Thyroid gland (tissue), 4 donors: ENCODE results near the gene VAMP4. TPM values are rescaled to one million over a fixed set of nuclear protein-coding genes. Genes with fewer than 3 reads are reported as not detected.

ENCODE experiments used
- DNase-seq, 2 donors: peaks; one replicate each; pipeline ENCODE4 v3.0.0-alpha.2; 2019
- H3K27ac ChIP-seq, 3 donors: fragments of 200-600 bp; sonication (generic); 1 replicate in 2 of 3; 2 replicates in 1 of 3; pipeline ENCODE4 v1.5.1; 2016 to 2019; ENCODE audit warnings: mild to moderate bottlenecking in 1 of 3, moderate library complexity in 1 of 3
- H3K27me3 ChIP-seq: fragments of 200-600 bp; sonication (generic); one replicate; pipeline ENCODE4 v1.5.1; 2019
- H3K36me3 ChIP-seq, 2 donors: fragments of 200-600 bp; sonication (generic); one replicate each; pipeline ENCODE4 v1.5.1; 2016 to 2019
- H3K4me1 ChIP-seq, 2 donors: fragments of 200-600 bp; sonication (generic); one replicate each; pipeline ENCODE4 v1.5.1; 2017 to 2019
- H3K4me3 ChIP-seq, 3 donors: fragments of 200-600 bp; sonication (generic); replicated peaks in 1 of 3; 1 replicate in 2 of 3; 2 replicates in 1 of 3; pipeline ENCODE4 v1.5.1; 2016; ENCODE audit warnings: mild to moderate bottlenecking in 1 of 3
- H3K9me3 ChIP-seq: fragments of 200-600 bp; sonication (generic); one replicate; pipeline ENCODE4 v1.5.1; 2017
- POLR2A ChIP-seq, 2 donors: fragments of 450-650 bp; IDR thresholded peaks; one replicate each; pipeline ENCODE4 v1.6.1; 2017; ENCODE audit warnings: antibody characterized with exemption in 2 of 2, mild to moderate bottlenecking in 2 of 2, moderate library complexity in 1 of 2
- WGBS, 2 donors: methylation state at CpG; one replicate each; pipeline ENCODE4 v1.1.5; 2017; 5-methylcytosine and 5-hydroxymethylcytosine counted together
- intact Hi-C: fragments of 100-400 bp; cut with DNase I; formaldehyde crosslinking; loops from one replicate; pipeline ENCODE4 v1.15.1; 2023
- total RNA-seq, 4 donors: library from RNA; depleted of rRNA; stranded (reverse); fragments of >200 nt; gene quantifications; one replicate each; pipeline ENCODE4 v1.2.3, GENCODE V29; 2016
- TF ChIP-seq, protein P1 (sequence below), 6 experiments: fragments of 200-600 bp in 3 of 6; fragments of 450-650 bp in 3 of 6; sonication (generic) in 3 of 6; IDR thresholded peaks; one replicate each; pipeline ENCODE4 v1.5.1; 2016 to 2019; ENCODE audit warnings: antibody characterized with exemption in 6 of 6, mild to moderate bottlenecking in 2 of 6, inconsistent platforms in 1 of 6, moderate library complexity in 1 of 6

Gene VAMP4
- total RNA-seq, 4 donors from 2014 or later: 16.3 to 23.2 (median 17.8) TPM

DNA sequence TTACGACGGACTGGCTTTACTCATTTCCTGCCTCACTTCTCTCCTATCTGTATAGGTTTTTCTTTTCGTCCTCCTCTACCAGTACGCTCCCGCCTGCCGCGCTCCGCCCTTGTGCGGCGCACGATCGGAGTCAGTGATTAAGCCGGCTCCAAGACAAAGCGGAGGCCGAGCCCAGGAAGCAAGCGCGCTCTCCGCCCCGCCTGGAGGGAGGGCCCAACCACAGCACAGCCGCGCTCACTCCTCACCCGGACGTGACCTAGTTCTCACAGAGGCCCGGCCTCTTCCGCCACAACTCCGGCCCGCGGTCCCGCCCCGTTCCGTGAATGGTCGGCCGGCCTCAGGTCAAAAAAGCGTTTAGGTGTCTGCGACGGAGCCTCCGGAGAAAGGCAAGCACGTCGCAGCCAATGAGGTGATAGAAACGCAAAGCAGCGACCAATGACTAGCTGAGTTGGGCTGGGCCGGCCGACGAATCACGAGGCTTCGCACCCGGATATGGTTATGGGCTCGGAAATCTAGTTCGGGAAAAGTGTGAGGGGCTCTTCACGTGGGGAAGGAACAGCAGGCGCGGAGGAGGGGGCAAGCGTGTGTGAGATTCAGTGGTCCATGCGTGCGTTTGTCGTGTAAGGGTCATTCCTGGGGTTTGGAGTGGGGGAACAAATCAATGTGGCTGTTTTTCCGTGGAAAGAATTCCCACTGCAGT is 39.5 kb upstream of the VAMP4 start, which contains the start of gene METTL13:
TSS of gene METTL13 (plus strand) at position 485 of the 700 bp plus-strand sequence. CDS start 308 bp downstream, outside the sequence.
- WGBS, 2 donors: 0 to 1% methylated on average over 38 to 55 of the region's 57 CpGs
- H3K4me1 ChIP-seq: peaks cover 5 to 10% of the 10 kb centered on the region in 2 donors
- H3K27ac ChIP-seq: peak within 1 kb of the TSS; percentile 37 to 83 (median 82)
- H3K27me3 ChIP-seq: no peaks in the 10 kb centered on the region
- intact Hi-C loops: no loop called here
- peak; percentile 99 for DNase-seq
- peaks cover 12 to 21% of the 10 kb centered on the region in 2 donors for H3K36me3 ChIP-seq
- peak within 1 kb of the TSS; percentile 59 to 77 (median 68) for H3K4me3 ChIP-seq
- H3K9me3 ChIP-seq: no peaks in the 10 kb centered on the region
- peak in 1 of 2 donors; percentile 96 for TF ChIP-seq POLR2A (IDR thresholded peaks at IDR 0.05)
- TF ChIP-seq, protein P1, sequence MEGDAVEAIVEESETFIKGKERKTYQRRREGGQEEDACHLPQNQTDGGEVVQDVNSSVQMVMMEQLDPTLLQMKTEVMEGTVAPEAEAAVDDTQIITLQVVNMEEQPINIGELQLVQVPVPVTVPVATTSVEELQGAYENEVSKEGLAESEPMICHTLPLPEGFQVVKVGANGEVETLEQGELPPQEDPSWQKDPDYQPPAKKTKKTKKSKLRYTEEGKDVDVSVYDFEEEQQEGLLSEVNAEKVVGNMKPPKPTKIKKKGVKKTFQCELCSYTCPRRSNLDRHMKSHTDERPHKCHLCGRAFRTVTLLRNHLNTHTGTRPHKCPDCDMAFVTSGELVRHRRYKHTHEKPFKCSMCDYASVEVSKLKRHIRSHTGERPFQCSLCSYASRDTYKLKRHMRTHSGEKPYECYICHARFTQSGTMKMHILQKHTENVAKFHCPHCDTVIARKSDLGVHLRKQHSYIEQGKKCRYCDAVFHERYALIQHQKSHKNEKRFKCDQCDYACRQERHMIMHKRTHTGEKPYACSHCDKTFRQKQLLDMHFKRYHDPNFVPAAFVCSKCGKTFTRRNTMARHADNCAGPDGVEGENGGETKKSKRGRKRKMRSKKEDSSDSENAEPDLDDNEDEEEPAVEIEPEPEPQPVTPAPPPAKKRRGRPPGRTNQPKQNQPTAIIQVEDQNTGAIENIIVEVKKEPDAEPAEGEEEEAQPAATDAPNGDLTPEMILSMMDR (IDR thresholded peaks at IDR 0.05): no peak

DNA sequence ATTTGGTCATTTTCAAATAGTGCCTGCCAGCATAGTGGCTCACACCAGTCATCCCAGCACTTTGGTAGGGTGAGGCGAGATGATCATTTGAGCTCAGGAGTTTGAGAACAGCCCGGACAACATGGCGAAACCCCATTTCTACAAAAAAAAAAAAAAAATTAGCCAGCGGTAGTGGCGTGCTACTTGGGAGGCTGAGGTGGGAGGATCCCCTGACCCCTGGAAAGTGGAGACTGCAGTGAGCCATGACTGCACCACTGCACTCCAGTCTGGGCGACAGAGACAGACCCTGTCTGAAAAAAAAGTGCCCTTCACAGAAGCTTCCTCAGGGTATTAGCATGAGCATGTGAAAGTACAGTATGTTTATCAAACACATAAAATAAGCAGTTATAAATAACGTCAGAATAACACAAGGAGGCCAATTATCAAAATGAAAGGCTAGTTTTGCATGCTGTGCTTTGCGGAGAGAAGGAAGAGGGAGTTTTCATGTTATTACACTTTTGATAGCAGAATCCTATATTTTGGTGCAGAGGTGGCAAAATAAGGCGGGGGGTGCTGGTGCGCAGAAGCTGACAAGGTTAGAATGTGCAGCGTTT is 38.8 kb upstream of the VAMP4 start:
- H3K4me3 ChIP-seq: peak overlapping the region in 2 of 3 donors; percentile 33 to 34
- 42 to 43% methylated on average over 11 of the region's 11 CpGs for WGBS, 2 donors
- H3K27ac ChIP-seq: peak overlapping the region; percentile 37 to 83 (median 82)
- H3K4me1 ChIP-seq: peaks cover 5 to 10% of the 10 kb centered on the region in 2 donors
- intact Hi-C loops: no loop called here
- H3K9me3 ChIP-seq: no peaks in the 10 kb centered on the region
- peaks cover 7 to 14% of the 10 kb centered on the region in 2 donors for H3K36me3 ChIP-seq
- no peak for DNase-seq
- H3K27me3 ChIP-seq: no peaks in the 10 kb centered on the region
- TF ChIP-seq, protein P1 (IDR thresholded peaks at IDR 0.05): no peak
- no peak for TF ChIP-seq POLR2A (IDR thresholded peaks at IDR 0.05)

DNA sequence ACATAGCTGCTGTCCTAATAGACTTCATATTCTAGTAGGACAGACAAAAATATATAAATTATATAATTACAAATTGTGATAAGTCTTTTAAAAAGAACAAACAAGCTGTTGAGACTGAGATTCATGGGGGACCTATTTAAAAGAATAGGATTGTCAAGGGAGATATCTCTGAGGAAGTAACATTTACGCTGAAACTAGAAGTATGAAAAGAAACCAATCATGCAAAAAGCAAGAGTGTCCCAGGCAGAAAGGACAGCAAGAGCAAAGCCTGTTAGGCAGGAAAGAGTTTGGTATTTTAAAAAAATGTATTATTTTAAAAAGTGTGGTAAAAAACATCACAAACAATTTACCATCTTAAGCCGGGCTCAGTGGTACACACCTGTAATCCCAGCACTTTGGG is 30.4 kb upstream of the VAMP4 start:
- Histone ChIP-seq H3K9me3 (no peaks in the 10 kb centered on the region), H3K4me3 (no peak overlapping the region), H3K4me1 (no peaks in the 10 kb centered on the region), H3K27me3 (no peaks in the 10 kb centered on the region), H3K27ac (no peak overlapping the region), H3K36me3 (no peaks in the 10 kb centered on the region)
- no peak for DNase-seq
- intact Hi-C loops: no loop called here
- no peak for TF ChIP-seq POLR2A (IDR thresholded peaks at IDR 0.05)
- TF ChIP-seq, protein P1 (IDR thresholded peaks at IDR 0.05): no peak
- 91 to 92% methylated on average over 2 of the region's 2 CpGs for WGBS, 2 donors

DNA sequence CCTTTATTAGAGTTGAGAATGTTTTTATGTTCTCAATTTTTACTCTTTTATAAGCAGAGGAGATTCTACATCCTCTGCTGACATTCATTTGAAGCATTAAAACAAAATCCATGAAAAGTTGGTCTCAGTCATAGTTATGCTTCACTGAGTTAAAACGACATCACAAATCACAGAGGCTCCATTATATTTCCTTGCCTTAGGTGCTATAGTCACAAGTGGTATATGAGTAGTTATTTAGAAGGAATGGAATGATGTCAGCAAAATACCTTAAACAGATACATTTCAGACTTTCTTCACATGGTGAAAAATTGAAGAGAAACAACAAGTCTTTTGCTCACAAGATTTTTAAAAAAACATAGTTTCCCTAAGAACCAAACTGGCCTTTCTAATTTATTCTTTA is 27.9 kb upstream of the VAMP4 start:
- no peaks in the 10 kb centered on the region for H3K9me3 ChIP-seq
- no peak for DNase-seq
- H3K27me3 ChIP-seq: no peaks in the 10 kb centered on the region
- H3K27ac ChIP-seq: no peak overlapping the region
- no peak overlapping the region for H3K4me3 ChIP-seq
- intact Hi-C loops: no loop called here
- no peaks in the 10 kb centered on the region for H3K36me3 ChIP-seq
- WGBS, 2 donors: 17 to 45% methylated on average over 1 of the region's 1 CpG
- no peaks in the 10 kb centered on the region for H3K4me1 ChIP-seq
- TF ChIP-seq, protein P1 (IDR thresholded peaks at IDR 0.05): no peak
- no peak for TF ChIP-seq POLR2A (IDR thresholded peaks at IDR 0.05)

DNA sequence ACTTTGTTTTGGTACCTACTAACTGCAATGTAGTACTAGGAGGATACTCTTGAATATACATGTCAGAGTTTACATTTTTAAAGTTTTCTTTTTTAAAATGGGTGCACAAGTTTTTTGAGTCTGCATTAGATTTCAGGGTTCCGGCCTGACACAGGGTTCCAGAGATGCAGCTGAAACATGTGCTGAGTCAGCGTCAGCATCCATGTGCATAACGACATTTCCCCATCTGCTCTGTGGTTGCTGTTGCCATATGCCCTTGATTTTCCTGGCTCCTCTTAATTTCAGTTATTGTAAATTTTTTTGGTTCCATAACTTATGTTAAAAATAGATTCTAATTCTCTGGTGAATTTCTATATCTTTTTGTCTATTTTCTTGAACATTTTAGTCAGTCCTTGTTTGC is 27.3 kb upstream of the VAMP4 start:
- Histone ChIP-seq H3K36me3 (no peaks in the 10 kb centered on the region), H3K4me3 (no peak overlapping the region), H3K27ac (no peak overlapping the region), H3K27me3 (no peaks in the 10 kb centered on the region), H3K9me3 (no peaks in the 10 kb centered on the region), H3K4me1 (no peaks in the 10 kb centered on the region)
- 82 to 84% methylated on average over 3 of the region's 3 CpGs for WGBS, 2 donors
- intact Hi-C loops: no loop called here
- TF ChIP-seq, protein P1 (IDR thresholded peaks at IDR 0.05): no peak
- TF ChIP-seq POLR2A (IDR thresholded peaks at IDR 0.05): no peak
- DNase-seq: no peak
